ENCODE measurements around the gene MIA. TPM values are rescaled to one million over a fixed set of nuclear protein-coding genes. Genes with fewer than 3 reads are reported as not detected.

MIA gene
- total and polyA plus RNA-seq, 9 of the 15 experiments (the other 6 are each of a cell fraction or from before 2014, with no cell fraction given), result 0.21 TPM; not detected in 8

GRCh38 chr19:40750058-40750873 is 25.1 kb upstream of the MIA start, which contains the start of gene ACTMAP (continued):
- peak; percentile 96 for TF ChIP-seq MGA (IDR thresholded peaks at IDR 0.05)
- peak; percentile 46 for TF ChIP-seq TEAD4 (IDR thresholded peaks at IDR 0.05; ENCODE audit: low read length)
- no peak for TF ChIP-seq TEAD4 (CRISPR knock-in tag; IDR thresholded peaks at IDR 0.05; ENCODE audit: borderline replicate concordance)
- peak; percentile 57; the same call in 1 of the 2 replicates for TF ChIP-seq ZNF76 (CRISPR knock-in tag; IDR thresholded peaks at IDR 0.05; ENCODE audit: borderline replicate concordance)
- no peak for TF ChIP-seq ZNF12 (CRISPR knock-in tag; IDR thresholded peaks at IDR 0.05)
- TF ChIP-seq RREB1 (CRISPR knock-in tag; IDR thresholded peaks at IDR 0.05), result peak; percentile 85; the same call in 1 of the 2 replicates
- peak; percentile 69 for TF ChIP-seq LCOR (CRISPR knock-in tag; IDR thresholded peaks at IDR 0.05)
- TF ChIP-seq MYBL2 (IDR thresholded peaks at IDR 0.05; ENCODE audit: low read depth), result no peak
- TF ChIP-seq MYBL2 (CRISPR knock-in tag; IDR thresholded peaks at IDR 0.05; ENCODE audit: borderline replicate concordance), result no peak
- peak; percentile 83 for TF ChIP-seq NFYB (IDR thresholded peaks at IDR 0.05; ENCODE audit: extremely low read depth, insufficient read length)

All from K562 (cell line).